GM19239 (cell line): Measurements from ENCODE around the gene NUDT4.

ENCODE experiments used
- DNase-seq: peaks from one replicate; pipeline ENCODE4 v3.0.0; 2011; ENCODE audit warnings: low spot score; ENCODE audit not compliant: insufficient read length
- FAIRE-seq: peaks from 2 replicates; lab custom pipeline; 2011; peaks lifted over from hg19 to GRCh38; lab: Jason Lieb, UNC

NUDT4 gene

DNA sequence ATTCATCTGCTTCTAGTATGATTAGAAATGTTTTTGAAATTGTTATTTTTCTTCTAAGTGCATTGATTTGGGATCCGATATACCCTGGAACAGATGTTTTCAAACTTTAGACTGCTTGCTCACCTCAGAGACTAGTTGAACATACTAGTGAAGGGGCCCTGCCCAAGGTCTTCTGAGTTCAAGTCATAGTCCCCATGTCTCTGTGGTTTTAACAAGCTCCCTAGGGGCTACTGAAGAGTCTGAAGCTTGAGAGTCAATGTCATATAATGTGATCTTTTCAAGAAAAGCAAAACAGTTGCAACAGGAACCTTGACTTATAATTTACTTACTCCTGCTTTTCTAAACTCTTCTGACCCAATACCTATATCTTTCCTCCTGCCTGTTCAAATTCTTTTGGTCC is 71.6 kb downstream of the NUDT4 start:
- no peak for DNase-seq
- peak; percentile 86 for FAIRE-seq

DNA sequence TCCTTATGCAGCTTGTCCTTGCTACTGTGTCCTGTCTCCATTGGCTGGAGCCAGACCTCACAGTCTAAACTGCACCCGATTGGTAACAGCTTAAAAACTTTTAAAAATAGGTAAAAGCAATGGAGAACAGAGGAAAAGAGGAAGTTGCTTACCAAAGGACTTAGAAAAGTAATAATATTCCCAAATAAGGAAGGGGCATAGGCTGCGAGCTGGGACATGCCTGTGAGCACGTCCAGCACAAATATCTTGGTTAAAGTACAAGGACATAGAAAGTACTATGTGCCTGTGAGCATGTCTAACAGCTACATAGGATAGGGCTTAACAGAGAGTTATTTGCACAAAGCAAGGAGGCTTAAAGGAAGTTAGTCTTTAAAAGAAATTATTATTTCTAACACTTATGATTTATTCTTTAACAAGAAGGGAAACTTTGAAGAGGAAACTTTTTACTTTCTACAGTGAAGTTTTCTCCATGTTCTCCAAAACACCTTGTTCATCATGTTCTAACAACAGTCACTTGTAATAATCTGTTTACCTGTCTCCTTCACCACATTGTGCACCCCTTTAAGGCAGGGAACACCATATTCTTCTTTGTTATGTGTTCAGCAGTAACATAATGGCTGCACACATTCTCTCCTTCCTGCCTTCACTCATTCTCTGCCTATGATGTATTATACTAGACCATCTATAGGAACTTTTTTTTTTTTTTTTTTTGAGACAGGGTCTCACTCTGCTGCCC is 73.9 kb downstream of the NUDT4 start:
- no peak for FAIRE-seq

DNA sequence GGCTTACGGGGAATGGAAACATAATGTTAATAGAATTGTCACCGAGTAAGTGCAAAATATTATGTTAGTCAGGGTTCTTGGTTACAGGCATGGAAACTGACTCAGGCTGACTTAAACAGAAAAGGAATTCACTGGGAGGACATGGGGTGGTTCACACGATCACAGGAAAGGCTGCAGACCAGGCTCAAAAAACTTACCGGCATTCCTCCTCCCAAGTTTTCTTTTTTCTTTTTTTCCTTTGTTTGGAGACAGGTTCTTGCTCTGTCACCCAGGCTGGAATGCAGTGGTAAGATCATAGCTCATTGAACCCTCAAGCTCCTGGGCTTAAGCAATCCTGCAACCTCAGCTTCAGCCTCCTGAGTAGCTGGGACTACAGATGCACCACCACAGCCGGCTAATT is 75.9 kb downstream of the NUDT4 start:
- DNase-seq (no peak), FAIRE-seq (no peak)

More for the DNA sequence above, 73.9 kb downstream of the NUDT4 start:
- no peak for DNase-seq

DNA sequence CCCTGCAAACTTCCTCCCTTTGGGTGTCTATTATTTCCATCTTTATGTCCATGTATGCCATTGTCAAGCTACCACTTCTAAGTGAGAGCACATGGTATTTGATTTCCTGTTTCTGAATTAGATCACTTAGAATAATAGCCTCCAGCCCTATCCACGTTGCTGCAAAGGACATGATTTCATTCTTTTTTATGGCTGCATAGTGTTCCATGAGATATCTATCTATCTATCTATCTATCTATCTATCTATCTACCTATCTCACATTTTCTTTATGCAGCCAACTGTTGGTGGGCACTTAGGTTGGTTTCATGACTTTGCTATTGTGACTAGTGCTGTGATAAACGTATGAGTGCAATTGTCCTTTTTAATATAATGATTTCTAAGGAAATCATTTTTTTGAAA is 78.4 kb downstream of the NUDT4 start:
- no peak for FAIRE-seq

More for the DNA sequence above, 78.4 kb downstream of the NUDT4 start:
- DNase-seq, result no peak
